Fibroblast of skin of back (primary cell): ENCODE data around the gene MFAP3.
"Not testable (repeated sequence)": the region's sequence is repeated elsewhere in the genome, so short reads cannot be mapped to it uniquely, and the experiment has no call there.

Experiments used
- DNase-seq: peaks from one replicate; pipeline ENCODE4 v3.0.0-alpha.2; 2013

Gene MFAP3

GRCh38 chr5:154055201-154055600 is 16.4 kb downstream of the MFAP3 start:
- DNase-seq, result no peak

GRCh38 chr5:154058055-154059038 is 19.6 kb downstream of the MFAP3 start:
- peak; percentile 11 for DNase-seq

- DNase-seq, result no peak
These were observed 20.3 kb downstream of the MFAP3 start for GRCh38 chr5:154059039-154059430.

GRCh38 chr5:154059583-154059982 is 20.8 kb downstream of the MFAP3 start:
- no peak for DNase-seq

- DNase-seq, result no peak
These were observed 21.8 kb downstream of the MFAP3 start for GRCh38 chr5:154060606-154061005.

GRCh38 chr5:154063372-154063771 is 24.6 kb downstream of the MFAP3 start:
- DNase-seq, result no peak

- DNase-seq, result no peak
These were observed 27.2 kb downstream of the MFAP3 start for GRCh38 chr5:154065971-154066370.

- not testable (repeated sequence) for DNase-seq
These were observed 31.1 kb downstream of the MFAP3 start for GRCh38 chr5:154069854-154070253.

- DNase-seq, result no peak
These were observed 33.1 kb downstream of the MFAP3 start for GRCh38 chr5:154071799-154072413.

GRCh38 chr5:154072414-154073171 is 33.8 kb downstream of the MFAP3 start:
- DNase-seq, result peak; percentile 63

GRCh38 chr5:154076240-154076922 is 37.6 kb downstream of the MFAP3 start:
- no peak for DNase-seq

- no peak for DNase-seq
These were observed 38.9 kb downstream of the MFAP3 start for GRCh38 chr5:154077696-154078095.

GRCh38 chr5:154078272-154078671 is 39.5 kb downstream of the MFAP3 start:
- DNase-seq, result peak; percentile 16

- no peak for DNase-seq
These were observed 42.5 kb downstream of the MFAP3 start for GRCh38 chr5:154081246-154081645.

- no peak for DNase-seq
These were observed 45.4 kb downstream of the MFAP3 start for GRCh38 chr5:154084062-154084639.

- DNase-seq, result no peak
These were observed 47.4 kb downstream of the MFAP3 start for GRCh38 chr5:154086146-154086545.

- no peak for DNase-seq
These were observed 47.9 kb downstream of the MFAP3 start for GRCh38 chr5:154086641-154087040.

- DNase-seq, result peak; percentile 79
These were observed 48.5 kb downstream of the MFAP3 start for GRCh38 chr5:154087260-154087659.

GRCh38 chr5:154088801-154089200 is 50.0 kb downstream of the MFAP3 start:
- DNase-seq, result no peak

GRCh38 chr5:154090656-154091055 is 51.9 kb downstream of the MFAP3 start:
- no peak for DNase-seq

- peak; percentile 61 for DNase-seq
These were observed 53.8 kb downstream of the MFAP3 start for GRCh38 chr5:154092356-154093141.
